Measurements from ENCODE around the gene ST6GALNAC6. TPM values are rescaled to one million over a fixed set of nuclear protein-coding genes. Genes with fewer than 3 reads are reported as not detected.
A peak's percentile ranks its signal among the peaks of the same experiment; 100 is the strongest.

The ST6GALNAC6 gene
- total and polyA plus RNA-seq, 10 of the 15 experiments (the other 5 are each of a cell fraction or from before 2014, with no cell fraction given) = 0.40 to 27.0 (median 16.8) TPM

- RAD21 ChIA-PET (ENCODE audit: unreplicated experiment) = interaction anchor here (0.5 to 8.2 kb wide), 12 partner anchors 13 to 180 kb away, joined by 3 to 92 read pairs (median 7); partner anchors contain the start of genes CDK9, ENG, NAIF1 and SH2D3C
- H3K4me2 ChIP-seq (ENCODE audit: control insufficient read depth, insufficient read depth) = peak overlapping the region; percentile 98
- POLR2A ChIA-PET = interaction anchor here (0.6 to 6.9 kb wide), 11 partner anchors 13 to 180 kb away, joined by 3 to 166 read pairs (median 5); partner anchors contain the start of genes CDK9, PIP5KL1, SH2D3C and ST6GALNAC6
- BruUV-seq (replicated peaks) = no TSS peak
- no peaks in the 10 kb centered on the region for H3K27me3 ChIP-seq (replicated peaks in 1 of 2; ENCODE audit: control insufficient read depth in 2 of 2, insufficient read depth in 2 of 2, low read length in 1 of 2)
- no peaks in the 10 kb centered on the region for H3K9me3 ChIP-seq (replicated peaks; ENCODE audit: control insufficient read depth, insufficient read depth, low read length)
- TF ChIP-seq ZNF687 (IDR thresholded peaks at IDR 0.05) = 0 out of 2 replicates have a peak, but pooled peaks have one; percentile 42
- no peak for TF ChIP-seq FOS (IDR thresholded peaks at IDR 0.05; ENCODE audit: borderline replicate concordance, extremely low read depth, insufficient read length)
- H3K9ac ChIP-seq (ENCODE audit: control insufficient read depth, insufficient read depth, low read length) = peak overlapping the region; percentile 97
- no peak overlapping the region; the same call in none of the 2 replicates for H2AFZ ChIP-seq (ENCODE audit: control insufficient read depth, low read depth, low read length)
- FAIRE-seq (no peak), ATAC-seq (no peak), DNase-seq (ENCODE audit: low read depth, low spot score) (no peak)
- H3K4me3 ChIP-seq = peak overlapping the region; percentile 95
- no peaks in the 10 kb centered on the region for H4K20me1 ChIP-seq (ENCODE audit: control insufficient read depth, insufficient read depth)
- in situ Hi-C loops (cut with MboI) (loop anchor here (5.0 kb wide), 1 partner anchor 323 kb away; no protein-coding TSS in a partner anchor), intact Hi-C loops (cut with micrococcal nuclease; ENCODE audit: unreplicated experiment) (loop anchor here (5.0 kb wide), 3 partner anchors 33 to 198 kb away; partner anchors contain the start of genes FPGS, PTRH1 and TTC16)
- peaks cover 7 to 8% of the 10 kb centered on the region in 2 experiments; a peak in 2 of 4 replicates for H3K36me3 ChIP-seq (ENCODE audit: control insufficient read depth in 2 of 2, insufficient read depth in 2 of 2, low read length in 1 of 2)
- peaks cover 37% of the 10 kb centered on the region for H3K79me2 ChIP-seq (ENCODE audit: control insufficient read depth, insufficient read depth, low read length)
- 11% methylated on average over 5 of the region's 5 CpGs for WGBS (ENCODE audit: insufficient coverage, insufficient replicate concordance, low lambda C conversion rate, missing lambda C conversion rate)
- peaks cover 51% of the 10 kb centered on the region for H3K4me1 ChIP-seq (ENCODE audit: control insufficient read depth, insufficient read depth, low read length)
- H3K27ac ChIP-seq (ENCODE audit: control insufficient read depth, insufficient read depth) = peak overlapping the region; percentile 98
- CTCF ChIA-PET = interaction anchor here (0.5 to 9.9 kb wide), 10 partner anchors 9 to 958 kb away, joined by 3 to 91 read pairs (median 8); partner anchors contain the start of gene TOR2A
- SMC1A ChIA-PET (ENCODE audit: uncharacterized antibody, unreplicated experiment) = interaction anchor here (1.1 to 5.8 kb wide), 7 partner anchors 10 to 180 kb away, joined by 3 to 37 read pairs (median 7); partner anchors contain the start of genes FPGS, ST6GALNAC6 and TOR2A
Observed at GRCh38 chr9:127915325-127915752, 15.9 kb upstream of the ST6GALNAC6 start.

Measured in GM12878 (cell line).